Hepatocyte (in vitro differentiated cells): ENCODE measurements around the gene GDPD3. TPM values are rescaled to one million over a fixed set of nuclear protein-coding genes. Genes with fewer than 3 reads are reported as not detected.
"Not testable (repeated sequence)": the region's sequence is repeated elsewhere in the genome, so short reads cannot be mapped to it uniquely, and the experiment has no call there.

Experiments
- DNase-seq: peaks from one replicate; pipeline ENCODE4 v3.0.0-alpha.2; 2016; ENCODE audit warnings: low spot score
- H2AFZ ChIP-seq: fragments of 200-600 bp; sonication (generic); 2 replicates; pipeline ENCODE4 v1.6.0; 2016; ENCODE audit warnings: antibody characterized with exemption, mild to moderate bottlenecking
- H3K27ac ChIP-seq: fragments of 200-600 bp; sonication (generic); 2 replicates; pipeline ENCODE4 v1.5.1; 2016; ENCODE audit warnings: mild to moderate bottlenecking
- H3K27me3 ChIP-seq: fragments of 200-600 bp; sonication (generic); 2 replicates; pipeline ENCODE4 v1.6.1; 2016
- H3K36me3 ChIP-seq: fragments of 200-600 bp; sonication (generic); replicated peaks from 2 replicates; pipeline ENCODE4 v1.5.1; 2016; ENCODE audit warnings: low read depth; ENCODE audit not compliant: insufficient read depth
- H3K4me1 ChIP-seq: fragments of 200-600 bp; sonication (generic); 2 replicates; pipeline ENCODE4 v1.5.1; 2016; ENCODE audit warnings: mild to moderate bottlenecking, moderate library complexity; ENCODE audit not compliant: insufficient read depth
- H3K4me2 ChIP-seq: fragments of 200-600 bp; sonication (generic); 2 replicates; pipeline ENCODE4 v1.6.0; 2016
- H3K4me3 ChIP-seq: fragments of 200-600 bp; sonication (generic); 2 replicates; pipeline ENCODE4 v1.5.1; 2016; ENCODE audit warnings: mild to moderate bottlenecking
- H3K79me2 ChIP-seq: fragments of 200-600 bp; sonication (generic); 2 replicates; pipeline ENCODE4 v1.6.0; 2017; ENCODE audit warnings: mild to moderate bottlenecking
- H3K9me2 ChIP-seq: fragments of 200-600 bp; sonication (generic); replicated peaks from 2 replicates; pipeline ENCODE4 v1.6.0; 2017; ENCODE audit warnings: mild to moderate bottlenecking; ENCODE audit not compliant: insufficient read depth
- H3K9me3 ChIP-seq: fragments of 200-600 bp; sonication (generic); 2 replicates; pipeline ENCODE4 v1.5.1; 2016; ENCODE audit warnings: low read depth, mild to moderate bottlenecking
- H4K20me1 ChIP-seq: fragments of 200-600 bp; sonication (generic); 2 replicates; pipeline ENCODE4 v1.6.0; 2016; ENCODE audit warnings: mild to moderate bottlenecking; ENCODE audit not compliant: insufficient read depth, poor library complexity, severe bottlenecking
- EZH2 ChIP-seq: fragments of 200-600 bp; sonication (generic); IDR thresholded peaks from 2 replicates; pipeline ENCODE4 v1.6.1; 2016; ENCODE audit warnings: antibody characterized with exemption, mild to moderate bottlenecking, borderline replicate concordance
- EZH2phosphoT487 ChIP-seq: fragments of 200-600 bp; sonication (generic); IDR thresholded peaks from one replicate; pipeline ENCODE4 v1.6.1; 2018; ENCODE audit warnings: antibody characterized with exemption, mild to moderate bottlenecking, low read depth, moderate library complexity; ENCODE audit not compliant: unreplicated experiment, severe bottlenecking
- WGBS: methylation state at CpG from one replicate; pipeline ENCODE4 v1.1.6; 2016; ENCODE audit warnings: low lambda C conversion rate; ENCODE audit errors: missing lambda C conversion rate; 5-methylcytosine and 5-hydroxymethylcytosine counted together
- polyA plus RNA-seq: library from polyadenylated mRNA; unstranded; fragments of >200 nt; fragmentation: Nextera tagmentation; extraction: Ambion mirVana; gene quantifications from 2 replicates; pipeline ENCODE4 v1.2.1, GENCODE V29; 2016
- total RNA-seq: library from RNA; depleted of rRNA; stranded (reverse); fragments of >200 nt; gene quantifications from 2 replicates; pipeline ENCODE4 v1.2.3, GENCODE V29; 2014
- TF ChIP-seq, protein P1 (sequence below): fragments of 200-600 bp; sonication (generic); IDR thresholded peaks from 2 replicates; pipeline ENCODE4 v1.5.1; 2016; ENCODE audit warnings: antibody characterized with exemption, mild to moderate bottlenecking; ENCODE audit not compliant: poor library complexity

The GDPD3 gene
- total and polyA plus RNA-seq, 2 experiments from 2014 or later = 0.67 to 5.4 TPM

DNA sequence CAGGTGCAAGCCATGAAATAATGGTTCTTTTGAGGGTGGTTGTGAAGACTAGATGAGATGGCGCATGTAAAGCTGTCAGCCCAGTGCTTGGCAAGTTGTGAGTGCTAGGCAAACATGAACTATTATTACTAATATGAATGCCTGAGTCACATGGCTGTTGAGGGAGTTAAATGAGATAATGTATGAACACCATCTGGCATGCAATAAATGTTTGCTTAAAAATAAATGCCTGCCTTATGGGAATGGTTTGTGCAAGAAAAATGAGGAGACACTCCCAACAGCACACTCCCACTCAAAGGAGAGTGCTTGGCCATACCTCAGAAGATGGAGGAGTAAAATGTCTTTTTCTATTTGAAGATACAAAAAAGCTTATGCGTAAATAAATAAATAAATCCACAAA lies 6.1 kb upstream of the GDPD3 start:
- H3K36me3 ChIP-seq = no peaks in the 10 kb centered on the region
- peaks cover 35% of the 10 kb centered on the region for H3K4me1 ChIP-seq
- no peaks in the 10 kb centered on the region for H3K27me3 ChIP-seq
- WGBS = 92% methylated on average over 2 of the region's 2 CpGs
- no peaks in the 10 kb centered on the region for H4K20me1 ChIP-seq
- H3K9me3 ChIP-seq = no peaks in the 10 kb centered on the region
- H3K4me3 ChIP-seq = no peak overlapping the region
- H3K27ac ChIP-seq = peak overlapping the region; percentile 94
- peaks cover 13% of the 10 kb centered on the region for H3K79me2 ChIP-seq
- no peak for DNase-seq
- TF ChIP-seq EZH2phosphoT487 (no peak), EZH2 (no peak)
- TF ChIP-seq, protein P1, sequence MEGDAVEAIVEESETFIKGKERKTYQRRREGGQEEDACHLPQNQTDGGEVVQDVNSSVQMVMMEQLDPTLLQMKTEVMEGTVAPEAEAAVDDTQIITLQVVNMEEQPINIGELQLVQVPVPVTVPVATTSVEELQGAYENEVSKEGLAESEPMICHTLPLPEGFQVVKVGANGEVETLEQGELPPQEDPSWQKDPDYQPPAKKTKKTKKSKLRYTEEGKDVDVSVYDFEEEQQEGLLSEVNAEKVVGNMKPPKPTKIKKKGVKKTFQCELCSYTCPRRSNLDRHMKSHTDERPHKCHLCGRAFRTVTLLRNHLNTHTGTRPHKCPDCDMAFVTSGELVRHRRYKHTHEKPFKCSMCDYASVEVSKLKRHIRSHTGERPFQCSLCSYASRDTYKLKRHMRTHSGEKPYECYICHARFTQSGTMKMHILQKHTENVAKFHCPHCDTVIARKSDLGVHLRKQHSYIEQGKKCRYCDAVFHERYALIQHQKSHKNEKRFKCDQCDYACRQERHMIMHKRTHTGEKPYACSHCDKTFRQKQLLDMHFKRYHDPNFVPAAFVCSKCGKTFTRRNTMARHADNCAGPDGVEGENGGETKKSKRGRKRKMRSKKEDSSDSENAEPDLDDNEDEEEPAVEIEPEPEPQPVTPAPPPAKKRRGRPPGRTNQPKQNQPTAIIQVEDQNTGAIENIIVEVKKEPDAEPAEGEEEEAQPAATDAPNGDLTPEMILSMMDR = no peak
- no peaks in the 10 kb centered on the region for H3K9me2 ChIP-seq
- no peak overlapping the region for H2AFZ ChIP-seq
- H3K4me2 ChIP-seq = no peak overlapping the region

DNA sequence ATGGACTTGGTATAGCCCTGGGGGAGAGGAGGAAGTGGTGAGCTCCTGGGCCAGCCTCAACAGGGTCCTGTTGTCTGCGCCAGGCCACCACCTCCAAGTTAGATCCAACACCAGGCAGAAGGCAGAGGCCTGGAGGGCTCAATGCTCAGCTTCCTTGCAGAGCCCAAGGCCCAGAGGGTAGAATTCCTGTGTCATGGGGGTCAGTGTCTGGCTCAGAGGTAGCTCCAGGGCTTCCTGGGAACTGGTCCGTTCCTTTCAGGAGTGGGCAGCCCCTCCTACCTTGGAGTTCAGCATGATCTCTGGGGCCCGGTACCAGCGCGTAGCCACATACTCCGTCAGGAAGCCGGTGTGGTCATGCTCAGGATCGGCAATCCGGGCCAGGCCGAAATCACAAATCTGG lies 4.4 kb upstream of the GDPD3 start:
- Histone ChIP-seq H3K27me3 (no peaks in the 10 kb centered on the region), H3K9me3 (no peaks in the 10 kb centered on the region), H2AFZ (no peak overlapping the region), H3K79me2 (peaks cover 10% of the 10 kb centered on the region), H3K27ac (no peak overlapping the region), H3K4me3 (no peak overlapping the region), H3K36me3 (no peaks in the 10 kb centered on the region), H3K4me2 (no peak overlapping the region), H3K9me2 (no peaks in the 10 kb centered on the region), H4K20me1 (no peaks in the 10 kb centered on the region), H3K4me1 (peaks cover 27% of the 10 kb centered on the region)
- TF ChIP-seq EZH2phosphoT487 (no peak), EZH2 (no peak)
- TF ChIP-seq, protein P1 = no peak
- 93% methylated on average over 10 of the region's 10 CpGs for WGBS
- DNase-seq = no peak

DNA sequence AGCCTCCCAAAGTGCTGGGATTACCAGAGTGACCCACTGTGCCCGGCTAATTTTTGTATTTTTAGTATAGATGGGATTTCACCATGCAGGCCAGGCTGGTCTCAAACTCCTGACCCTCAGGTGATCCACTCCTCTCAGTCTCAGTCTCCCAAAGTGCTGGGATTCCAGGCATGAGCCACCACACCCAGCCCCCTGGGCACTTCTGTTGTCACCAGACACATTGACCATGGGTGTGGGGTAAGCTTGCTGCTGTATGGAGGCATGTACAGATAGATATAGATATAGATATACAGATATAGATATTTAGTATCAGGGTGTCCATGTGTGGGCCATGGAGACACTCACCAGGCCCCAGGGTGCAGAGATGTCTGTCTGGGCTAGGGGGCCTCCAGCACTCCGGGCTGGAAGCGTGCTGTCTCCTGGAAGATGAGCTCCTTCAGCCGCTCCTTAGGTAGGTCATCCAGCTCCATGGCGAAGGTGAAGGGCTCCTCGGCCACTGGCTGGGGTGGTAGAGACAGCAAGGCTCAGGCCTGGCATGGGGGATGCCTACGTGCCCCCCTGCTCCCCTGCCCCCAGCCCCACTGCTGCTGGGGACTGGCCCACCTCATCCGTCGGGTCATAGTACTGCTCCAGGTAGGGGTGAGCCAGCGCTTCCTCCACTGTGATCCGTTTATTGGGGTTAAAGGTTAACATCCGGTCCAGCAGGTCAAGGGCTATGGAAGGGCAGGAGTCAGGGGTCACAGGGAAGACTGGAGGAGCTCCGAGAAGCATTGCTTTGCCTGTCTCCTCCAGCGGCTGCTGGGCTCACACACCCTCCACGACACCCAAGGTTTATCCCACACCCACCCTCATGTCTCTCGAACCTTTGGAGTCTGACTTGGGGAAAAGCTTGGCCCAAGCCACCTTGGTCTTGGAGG lies 3.2 kb upstream of the GDPD3 start:
- Histone ChIP-seq H3K27ac (peak overlapping the region; percentile 24), H3K4me1 (peaks cover 29% of the 10 kb centered on the region), H3K9me2 (no peaks in the 10 kb centered on the region), H3K4me2 (no peak overlapping the region), H3K36me3 (no peaks in the 10 kb centered on the region), H2AFZ (no peak overlapping the region), H3K27me3 (no peaks in the 10 kb centered on the region), H3K4me3 (no peak overlapping the region), H4K20me1 (no peaks in the 10 kb centered on the region), H3K9me3 (no peaks in the 10 kb centered on the region), H3K79me2 (no peaks in the 10 kb centered on the region)
- 90% methylated on average over 16 of the region's 16 CpGs for WGBS
- TF ChIP-seq EZH2phosphoT487 = no peak
- no peak for DNase-seq

DNA sequence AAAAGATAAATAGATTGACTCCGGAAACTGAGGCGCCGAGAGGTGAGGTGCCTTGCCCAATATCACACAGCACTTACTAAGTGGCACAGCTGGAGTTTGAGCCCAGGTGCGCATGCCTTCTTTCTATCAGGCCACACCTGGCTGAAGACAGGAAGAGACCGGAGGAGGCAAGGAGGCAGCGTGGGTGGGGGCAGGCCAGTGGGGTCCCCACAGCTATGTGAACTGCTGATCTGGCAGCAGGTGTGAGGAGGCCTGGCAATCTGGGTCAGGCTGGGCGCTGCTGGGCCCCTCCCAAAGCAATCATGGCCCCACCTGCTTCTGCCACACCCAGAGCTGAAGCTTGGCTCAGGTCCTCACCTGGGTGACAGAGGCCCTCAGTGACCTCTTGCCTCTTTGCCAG lies 1.9 kb upstream of the GDPD3 start:
- DNase-seq = peak; percentile 61
- Histone ChIP-seq H3K4me3 (no peak overlapping the region), H3K4me1 (peaks cover 17% of the 10 kb centered on the region), H3K9me2 (no peaks in the 10 kb centered on the region), H4K20me1 (no peaks in the 10 kb centered on the region), H3K27me3 (no peaks in the 10 kb centered on the region), H3K9me3 (no peaks in the 10 kb centered on the region), H3K36me3 (no peaks in the 10 kb centered on the region), H3K4me2 (no peak overlapping the region), H3K27ac (peak overlapping the region; percentile 24), H3K79me2 (no peaks in the 10 kb centered on the region), H2AFZ (no peak overlapping the region)
- WGBS = 84% methylated on average over 7 of the region's 7 CpGs
- TF ChIP-seq, protein P1 = no peak
- TF ChIP-seq EZH2 = no peak
- TF ChIP-seq EZH2phosphoT487 = no peak

DNA sequence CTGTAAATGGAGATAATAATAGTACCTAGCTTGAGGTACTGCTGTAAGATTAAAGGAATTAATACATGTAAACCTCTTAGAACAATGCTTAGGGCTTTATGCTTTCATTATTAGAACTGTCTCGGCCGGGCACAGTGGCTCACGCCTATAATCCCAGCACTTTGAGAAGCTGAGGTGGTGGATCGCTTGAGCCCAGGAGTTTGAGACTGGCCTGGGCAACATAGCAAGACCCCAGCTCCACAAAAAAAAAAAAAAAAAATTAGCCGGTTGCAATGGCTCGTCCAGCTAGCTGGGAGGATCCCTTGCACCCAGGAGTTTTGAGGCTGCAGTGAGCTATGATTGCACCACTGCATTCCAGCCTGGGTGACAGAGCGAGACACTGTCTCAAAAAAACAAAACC lies 1.5 kb upstream of the GDPD3 start:
- not testable (repeated sequence) for H3K9me3 ChIP-seq, H3K27me3 ChIP-seq, H3K4me3 ChIP-seq, H4K20me1 ChIP-seq, H3K79me2 ChIP-seq, H3K36me3 ChIP-seq, H3K9me2 ChIP-seq, DNase-seq, H2AFZ ChIP-seq, H3K4me2 ChIP-seq
- peak overlapping the region; percentile 24 for H3K27ac ChIP-seq
- H3K4me1 ChIP-seq = peaks cover 13% of the 10 kb centered on the region
- 85% methylated on average over 7 of the region's 7 CpGs for WGBS
